ENCODE data around the gene SLC10A7.

The SLC10A7 gene

DNA sequence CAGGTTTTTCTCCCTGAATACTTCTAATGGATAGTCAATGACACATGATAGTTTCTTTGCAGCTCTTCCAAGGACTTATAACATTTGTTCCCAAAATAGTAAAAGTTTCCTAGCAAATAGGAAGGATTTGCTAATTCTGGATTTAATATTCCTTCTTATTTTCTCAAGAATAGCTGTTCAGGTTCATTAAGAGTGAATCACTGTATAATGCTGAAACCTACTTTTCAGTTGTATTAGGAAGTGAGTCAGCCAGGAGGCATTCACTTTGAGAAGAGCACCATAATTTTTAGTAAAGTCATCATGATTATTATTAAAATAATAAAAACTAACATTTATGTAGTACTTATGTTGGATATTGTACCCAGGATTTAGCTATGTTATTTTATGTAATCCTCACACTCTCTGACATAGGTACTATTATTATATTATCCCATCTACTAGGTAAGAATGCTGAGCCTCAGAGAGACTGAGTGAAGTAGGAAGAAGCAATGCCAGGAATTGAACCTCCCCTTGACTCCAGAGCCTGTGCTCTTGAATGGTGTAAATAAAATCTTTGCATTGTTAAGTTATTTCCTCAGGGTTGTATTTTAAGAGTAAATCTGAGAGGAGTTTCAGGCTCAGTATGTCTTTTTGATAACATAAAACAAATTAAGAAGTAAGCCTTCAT lies 192.6 kb downstream of the SLC10A7 start:
- no peak for DNase-seq
- intact Hi-C loops (cut with DNase I), result no loop called here

DNA sequence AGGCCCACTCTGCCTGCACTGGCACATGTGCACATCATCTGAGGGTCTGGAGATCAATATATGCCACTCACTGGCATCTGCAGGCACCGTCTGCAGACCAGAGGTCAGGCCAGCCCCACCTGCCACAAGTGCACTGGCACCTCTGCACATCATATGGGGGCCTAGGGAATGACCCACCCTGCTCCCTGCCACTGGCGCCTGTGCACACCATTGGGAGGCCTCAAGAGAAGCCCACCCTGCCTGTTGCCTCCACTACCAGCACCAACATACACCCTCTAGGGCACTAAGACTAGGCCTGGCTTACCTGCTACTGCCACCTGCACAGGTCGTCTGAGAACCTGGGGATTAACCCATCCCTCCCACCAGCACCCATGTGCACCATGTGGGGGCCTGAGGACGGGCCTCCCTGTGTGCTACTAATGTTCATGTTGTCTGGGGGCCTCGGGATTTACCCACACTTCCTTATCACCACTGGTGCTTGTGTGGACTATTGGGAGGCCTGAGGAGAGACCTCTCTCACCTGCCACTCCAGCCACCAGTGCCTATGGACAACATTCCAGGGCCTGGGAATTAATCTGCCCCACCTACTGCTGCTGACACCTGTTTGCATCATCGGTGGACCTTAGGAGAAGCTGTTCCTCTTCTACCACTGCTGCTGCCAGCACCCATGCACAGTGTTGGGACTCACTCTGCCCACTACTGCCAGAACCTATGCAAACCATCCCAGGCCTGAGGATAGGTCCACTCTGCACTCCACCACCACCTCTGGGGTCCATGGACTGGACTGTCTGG lies 193.7 kb downstream of the SLC10A7 start:
- DNase-seq, result peak in 2 of 10 donors; percentile 59 to 77

DNA sequence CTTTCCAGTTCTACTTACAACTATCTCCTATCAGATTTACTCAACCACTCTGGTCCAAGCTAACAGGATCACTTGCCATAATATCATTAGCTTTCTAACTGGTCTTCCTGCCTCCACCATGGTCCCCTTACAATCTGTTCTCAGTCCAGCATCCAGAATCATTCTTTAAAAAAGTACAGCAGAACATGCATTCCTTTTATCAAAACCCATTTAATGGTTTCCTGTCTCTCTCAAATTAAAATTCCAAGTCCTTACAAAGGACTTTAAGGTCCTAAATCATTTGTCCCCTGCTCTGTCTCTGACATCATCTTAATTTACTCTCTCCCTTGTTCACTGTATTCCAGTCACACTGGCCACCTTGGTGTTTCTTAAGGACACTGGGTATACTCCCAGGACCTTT lies 202.8 kb downstream of the SLC10A7 start:
- intact Hi-C loops (cut with DNase I), result no loop called here

More for the DNA sequence above, 193.7 kb downstream of the SLC10A7 start:
- intact Hi-C loops (cut with DNase I), result no loop called here

DNA sequence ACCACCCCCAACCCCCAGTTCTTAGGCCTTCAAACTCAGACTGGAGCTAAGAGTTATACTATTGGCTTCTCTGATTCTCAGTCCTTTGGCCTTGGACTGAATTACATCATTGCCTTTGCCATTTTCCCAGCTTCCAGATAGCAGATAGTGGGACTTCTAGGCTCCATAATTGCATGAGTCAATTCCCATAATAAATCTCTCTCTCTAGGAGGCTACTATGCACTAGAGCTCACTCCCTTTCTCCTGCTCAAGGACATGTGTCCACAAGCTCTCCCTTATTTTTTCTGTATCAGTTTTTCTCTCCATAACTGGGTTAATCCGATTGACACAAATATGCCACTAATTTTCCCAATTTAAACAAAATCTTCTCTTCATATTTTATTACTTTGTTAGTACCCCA lies 204.0 kb downstream of the SLC10A7 start:
- intact Hi-C loops (cut with DNase I), result no loop called here

More for the DNA sequence above, 202.8 kb downstream of the SLC10A7 start:
- DNase-seq, result no peak

DNA sequence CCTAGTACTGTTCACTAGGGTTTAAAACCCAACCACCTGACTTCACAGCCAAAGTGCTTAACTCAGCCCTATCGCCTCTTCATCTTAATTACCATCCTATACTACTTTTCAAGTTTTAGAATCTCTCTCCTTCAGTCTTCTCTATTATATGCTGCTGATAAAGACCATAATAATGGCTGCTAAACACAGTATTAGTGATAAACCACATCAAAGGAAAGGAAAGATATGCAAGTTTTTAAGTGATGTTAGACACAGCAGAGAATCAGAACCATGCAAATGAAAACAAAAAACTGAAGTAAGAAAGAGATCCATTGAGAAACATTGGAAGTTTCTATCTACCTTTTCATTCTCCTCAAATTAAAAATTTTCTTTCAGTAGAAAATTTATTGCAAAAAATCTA lies 206.6 kb downstream of the SLC10A7 start:
- DNase-seq, result no peak
- intact Hi-C loops (cut with DNase I), result no loop called here

More for the DNA sequence above, 204.0 kb downstream of the SLC10A7 start:
- DNase-seq, result no peak

DNA sequence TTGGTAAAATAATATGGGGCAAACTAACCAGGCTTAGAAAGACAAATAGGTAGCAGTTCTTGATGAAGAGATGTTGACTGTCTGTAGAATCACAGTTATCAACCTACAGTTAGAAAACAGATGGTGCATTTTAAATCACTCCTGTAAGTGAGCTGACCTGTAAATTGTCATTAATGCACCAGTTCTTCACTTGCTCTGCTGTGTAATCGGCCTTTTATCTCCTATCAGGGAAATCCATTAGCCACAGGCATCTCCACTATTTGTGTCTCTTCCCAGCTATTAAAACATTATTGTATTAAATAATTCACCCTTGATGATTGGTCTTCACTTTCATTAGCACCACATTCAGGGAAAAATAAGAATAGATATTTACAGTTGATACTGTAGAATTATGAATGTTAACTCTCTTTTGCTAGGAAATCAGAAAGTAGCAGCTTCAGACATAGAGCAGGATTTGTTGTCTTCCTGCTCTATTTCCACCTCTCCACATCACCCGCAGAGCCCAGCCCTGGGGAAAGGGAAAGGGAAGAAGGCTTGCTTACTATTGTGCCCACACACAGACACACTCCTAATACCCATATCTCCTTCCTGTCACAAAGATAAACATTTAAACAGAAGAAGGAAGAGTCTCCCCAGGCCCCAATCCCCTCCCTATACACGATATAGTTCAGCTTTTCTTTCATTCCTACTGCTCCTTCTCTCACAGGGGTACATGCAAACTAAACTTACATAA lies 210.3 kb downstream of the SLC10A7 start:
- DNase-seq, result no peak
- intact Hi-C loops (cut with DNase I), result no loop called here

DNA sequence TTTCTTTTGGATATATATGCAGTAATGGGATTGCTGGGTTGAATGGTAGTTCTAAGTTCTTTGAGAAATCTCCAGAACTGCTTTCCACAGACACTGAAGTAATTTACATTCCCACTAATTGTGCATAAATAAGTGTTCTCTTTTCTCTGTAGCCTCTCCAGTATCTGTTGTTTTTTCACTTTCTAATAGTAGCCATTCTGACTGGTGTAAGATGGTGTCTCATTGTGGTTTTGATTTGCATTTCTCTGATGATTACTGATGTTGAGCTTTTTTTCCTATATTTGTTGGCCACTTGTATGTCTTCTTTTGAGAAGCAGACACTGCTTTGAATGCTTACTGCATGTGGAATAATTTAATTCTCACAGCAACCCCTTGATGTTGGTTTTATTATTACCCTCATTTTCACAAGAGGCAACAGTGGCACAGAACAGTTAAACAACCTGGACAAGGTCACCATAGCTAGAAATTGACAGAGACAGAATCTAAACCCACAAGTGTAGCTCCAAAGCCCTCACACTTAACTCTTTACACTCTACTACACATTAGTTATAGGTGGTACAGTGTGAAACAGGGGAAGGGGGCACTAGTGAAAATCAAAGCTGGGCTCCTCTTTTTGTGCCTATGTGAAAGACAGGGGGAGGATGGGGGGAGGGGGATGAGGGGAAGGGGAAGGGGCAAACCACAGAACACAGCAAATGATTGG lies 211.3 kb downstream of the SLC10A7 start:
- no peak for DNase-seq
- intact Hi-C loops (cut with DNase I), result no loop called here

DNA sequence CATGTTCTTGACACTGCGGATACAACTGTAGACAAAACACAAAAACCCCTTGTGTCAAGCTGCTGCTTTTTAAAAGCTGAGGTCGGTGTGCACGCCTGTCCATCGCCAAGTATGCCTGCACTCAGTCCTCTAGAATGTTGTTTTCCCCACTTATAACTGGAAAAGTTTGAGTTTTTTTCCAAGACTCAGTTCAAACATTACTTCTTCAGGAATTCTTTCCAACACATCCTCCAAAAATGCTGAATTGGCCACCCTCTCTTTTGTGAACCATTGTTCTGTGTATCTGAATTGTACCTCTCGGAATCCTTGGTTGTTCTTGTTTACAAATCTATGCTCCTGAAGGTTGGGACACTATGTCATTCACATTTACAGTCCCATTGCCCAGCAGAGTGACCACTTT lies 212.8 kb downstream of the SLC10A7 start:
- intact Hi-C loops (cut with DNase I), result no loop called here

DNA sequence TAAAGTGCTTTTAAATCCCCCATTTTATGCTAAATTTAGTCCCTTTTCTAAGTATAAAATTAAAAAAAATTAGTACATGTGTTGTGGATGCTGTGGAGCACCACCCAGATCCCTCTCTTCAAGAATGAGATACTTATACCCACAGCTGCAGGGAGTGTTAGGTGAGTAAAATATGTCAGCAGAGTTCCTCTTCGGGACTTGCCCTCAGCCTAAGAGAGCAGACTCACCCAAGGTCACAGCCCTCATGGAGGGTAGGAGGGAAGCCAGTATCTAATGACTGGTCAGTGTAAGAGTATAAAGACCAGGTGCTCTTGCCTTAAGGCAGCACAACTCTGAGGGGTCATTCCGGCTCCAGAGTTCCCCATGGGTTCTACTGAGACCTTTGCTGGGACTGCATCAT lies 218.9 kb downstream of the SLC10A7 start:
- intact Hi-C loops (cut with DNase I), result no loop called here
- DNase-seq, result no peak

More for the DNA sequence above, 212.8 kb downstream of the SLC10A7 start:
- no peak for DNase-seq

DNA sequence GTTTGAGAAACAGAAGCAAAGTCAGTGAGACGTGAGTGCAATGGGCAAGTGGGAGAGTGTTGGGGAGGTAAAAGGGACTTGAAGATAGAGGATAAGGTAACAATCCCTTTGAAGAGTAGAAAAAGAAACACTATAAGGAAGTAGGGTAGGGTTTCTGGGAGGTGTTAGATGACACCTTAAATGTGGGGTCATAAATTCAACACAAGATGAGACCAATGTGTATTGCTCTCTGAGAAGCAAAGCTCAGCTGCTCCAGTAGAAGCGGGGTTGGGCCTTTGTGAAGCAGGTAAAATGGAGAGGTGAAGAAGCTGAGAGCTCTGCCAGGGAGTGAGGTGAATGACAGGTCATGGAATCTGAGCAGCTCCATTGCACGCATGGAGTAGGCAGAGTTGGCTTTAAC lies 222.1 kb downstream of the SLC10A7 start:
- intact Hi-C loops (cut with DNase I), result no loop called here
- no peak for DNase-seq

DNA sequence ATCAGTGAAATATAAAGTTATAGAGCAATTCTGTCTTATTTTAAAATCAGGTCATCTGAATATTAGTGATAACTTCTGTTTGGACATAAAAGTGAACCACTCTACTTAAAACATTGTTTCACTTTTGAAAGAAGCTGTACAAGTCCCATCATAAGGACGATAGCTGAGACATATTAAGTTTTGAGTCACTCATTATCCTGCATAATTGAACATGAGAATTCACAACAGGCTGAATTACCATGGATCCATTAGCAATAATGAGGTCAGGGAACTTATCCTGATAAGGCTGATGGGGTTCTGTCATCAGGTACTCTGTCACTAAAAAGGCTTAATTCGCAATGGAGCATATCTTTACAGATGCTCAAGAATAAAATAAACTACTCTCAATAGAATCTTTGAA lies 227.0 kb downstream of the SLC10A7 start:
- no peak for DNase-seq
- intact Hi-C loops (cut with DNase I), result no loop called here

DNA sequence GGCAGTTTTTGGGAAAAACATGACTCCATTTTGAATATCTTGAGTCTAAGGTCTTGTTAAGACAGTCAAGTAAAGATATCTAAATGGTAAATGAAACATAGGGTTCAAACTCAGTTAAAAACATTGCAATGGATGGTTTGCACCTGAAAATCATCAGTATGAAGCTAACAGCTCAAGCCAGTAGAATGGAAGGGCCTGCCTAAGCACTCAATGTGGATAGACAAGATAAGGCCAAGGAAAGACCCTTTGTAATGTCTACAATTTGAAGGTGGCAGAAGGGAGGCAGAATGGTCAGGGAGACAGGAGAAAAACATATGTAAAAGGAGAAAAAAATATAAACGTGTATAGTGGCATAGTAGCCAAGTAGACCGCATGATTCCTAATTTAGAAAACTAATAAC lies 229.2 kb downstream of the SLC10A7 start:
- intact Hi-C loops (cut with DNase I), result no loop called here
- no peak for DNase-seq

DNA sequence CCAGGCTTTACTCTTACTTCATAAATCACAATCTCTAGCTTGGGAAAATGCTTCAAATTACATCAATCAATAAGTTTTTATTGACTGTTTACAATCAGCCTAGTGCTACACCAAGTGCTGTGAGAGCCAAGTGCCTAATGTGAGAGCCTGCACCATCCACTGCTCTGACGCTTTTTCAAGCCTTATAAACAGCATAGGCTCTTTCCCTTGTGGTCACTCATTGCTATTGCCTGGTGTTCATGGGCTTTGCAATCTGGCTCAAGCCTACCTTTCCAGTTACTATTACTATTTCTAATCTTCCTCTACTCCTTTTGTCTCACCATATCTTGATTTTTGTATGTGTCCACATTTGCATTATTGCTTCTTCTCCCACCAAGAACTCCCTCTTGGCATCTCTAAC lies 230.4 kb downstream of the SLC10A7 start:
- DNase-seq, result no peak
- intact Hi-C loops (cut with DNase I), result no loop called here

DNA sequence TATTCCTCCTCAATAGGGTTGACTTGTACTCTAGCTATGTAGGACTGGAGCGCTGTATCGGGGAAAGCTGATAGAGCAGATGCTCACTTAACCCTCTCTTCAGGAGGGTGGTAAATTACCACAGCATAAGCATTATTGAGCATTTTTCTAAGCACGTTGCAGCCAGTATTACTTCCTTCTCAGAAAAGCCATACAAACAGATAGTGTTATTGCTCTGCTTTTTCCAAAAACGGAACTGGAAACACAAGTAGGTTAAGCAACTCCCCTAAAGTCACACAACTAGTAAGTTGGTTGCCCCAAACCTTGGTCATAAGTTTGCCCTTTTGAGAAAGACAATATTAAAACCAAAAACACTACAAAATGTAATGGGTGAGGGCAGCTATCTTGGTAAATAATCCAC lies 233.5 kb downstream of the SLC10A7 start:
- intact Hi-C loops (cut with DNase I), result no loop called here
- DNase-seq, result no peak

DNA sequence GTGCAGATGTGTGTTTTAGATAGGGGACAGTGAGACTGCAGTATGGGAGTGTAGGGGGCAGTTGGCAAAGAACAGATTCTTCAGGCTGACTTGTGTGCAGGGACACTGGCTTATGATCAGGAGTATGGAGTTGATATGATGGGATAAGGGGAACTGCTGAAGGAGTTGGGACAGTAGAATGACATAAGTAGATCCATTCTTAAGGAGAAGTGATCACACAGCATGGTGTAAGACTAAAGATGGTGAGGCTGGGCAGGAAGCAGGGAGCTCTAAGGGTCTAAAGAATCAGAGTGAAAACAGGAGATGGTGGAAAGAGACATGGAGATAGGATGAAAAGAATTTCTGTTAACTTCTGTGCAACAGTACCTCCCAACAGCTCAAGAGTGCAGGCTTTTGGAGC lies 236.7 kb downstream of the SLC10A7 start:
- DNase-seq, result no peak

DNA sequence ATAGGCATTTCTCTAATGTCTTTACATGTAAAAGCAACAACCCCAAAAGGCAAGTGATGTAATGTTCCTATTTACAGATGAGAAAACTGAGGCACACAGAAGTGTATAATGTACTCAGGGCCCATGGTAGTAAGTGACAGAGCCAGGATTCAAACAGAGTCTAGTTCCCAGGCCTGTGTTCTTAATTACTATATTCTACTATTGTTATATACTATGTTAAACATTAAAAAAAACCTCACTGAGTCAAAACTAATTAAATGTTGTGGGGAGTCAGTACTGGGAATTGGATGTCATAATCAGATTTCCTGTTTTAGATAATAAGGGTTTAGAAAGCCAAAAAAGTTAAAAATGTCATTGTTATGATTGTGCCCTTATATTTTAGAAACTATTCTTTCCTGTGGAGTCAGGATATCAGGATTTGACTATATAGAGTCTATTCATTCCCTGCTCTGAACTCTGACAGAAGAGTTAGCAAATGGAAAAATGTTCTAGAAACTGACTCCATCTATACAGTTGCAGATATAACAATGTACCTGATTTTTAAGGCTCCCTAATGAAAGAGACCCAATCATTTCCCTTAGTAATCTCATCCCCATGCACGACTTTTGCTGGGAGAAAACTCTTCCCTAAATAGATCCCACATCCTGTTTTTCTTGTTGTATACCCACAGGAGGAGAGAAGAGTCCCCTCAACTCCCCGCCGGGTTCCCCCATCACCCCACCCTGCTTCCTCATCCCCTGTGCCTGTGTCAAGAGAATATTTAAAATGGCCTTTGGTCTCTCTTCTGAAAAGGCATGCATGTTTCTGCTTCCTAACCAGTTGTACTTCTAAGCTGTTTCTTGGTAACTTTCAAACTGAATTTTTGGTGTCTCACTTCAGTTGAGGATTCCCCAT lies 237.7 kb downstream of the SLC10A7 start:
- DNase-seq, result no peak
- intact Hi-C loops (cut with DNase I), result no loop called here

More for the DNA sequence above, 236.7 kb downstream of the SLC10A7 start:
- intact Hi-C loops (cut with DNase I), result no loop called here

DNA sequence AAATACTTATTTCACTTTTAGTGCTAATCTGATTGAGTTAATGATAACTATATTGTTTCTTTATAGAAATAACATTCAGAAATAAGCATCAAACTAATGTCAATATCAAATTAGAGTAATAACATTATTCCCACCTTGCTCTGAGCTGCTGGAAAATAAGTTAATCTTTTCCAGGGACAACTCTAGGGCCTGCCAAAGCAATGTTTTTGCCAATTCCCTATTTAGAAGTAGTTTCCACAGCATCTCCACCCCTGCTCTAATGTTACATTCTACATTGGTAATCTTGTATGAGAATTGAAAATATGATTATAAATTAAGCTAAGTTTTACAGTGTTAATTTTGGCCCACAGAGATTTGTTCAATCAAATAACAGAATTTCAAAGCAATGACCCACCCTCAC lies 239.1 kb downstream of the SLC10A7 start:
- intact Hi-C loops (cut with DNase I), result no loop called here
- DNase-seq, result no peak

DNA sequence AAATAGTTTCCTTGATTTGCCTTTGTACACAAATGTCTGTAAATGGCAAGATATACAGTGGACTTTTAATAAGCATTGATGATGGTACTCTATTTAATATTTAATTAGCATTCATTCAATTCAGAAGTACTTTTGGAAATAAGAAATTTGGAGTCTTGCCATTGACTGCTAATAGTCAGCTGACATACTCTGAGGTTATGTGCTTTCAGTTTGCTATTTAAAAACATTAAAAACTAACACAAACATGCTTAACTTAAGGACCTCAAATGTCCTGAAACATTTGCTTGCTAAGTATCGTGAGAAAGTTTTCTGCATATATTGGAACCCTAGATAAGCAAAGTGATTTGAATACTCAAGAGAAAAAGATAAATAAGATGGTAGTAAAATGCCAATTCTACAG lies 242.8 kb downstream of the SLC10A7 start:
- intact Hi-C loops (cut with DNase I), result no loop called here
- no peak for DNase-seq

DNA sequence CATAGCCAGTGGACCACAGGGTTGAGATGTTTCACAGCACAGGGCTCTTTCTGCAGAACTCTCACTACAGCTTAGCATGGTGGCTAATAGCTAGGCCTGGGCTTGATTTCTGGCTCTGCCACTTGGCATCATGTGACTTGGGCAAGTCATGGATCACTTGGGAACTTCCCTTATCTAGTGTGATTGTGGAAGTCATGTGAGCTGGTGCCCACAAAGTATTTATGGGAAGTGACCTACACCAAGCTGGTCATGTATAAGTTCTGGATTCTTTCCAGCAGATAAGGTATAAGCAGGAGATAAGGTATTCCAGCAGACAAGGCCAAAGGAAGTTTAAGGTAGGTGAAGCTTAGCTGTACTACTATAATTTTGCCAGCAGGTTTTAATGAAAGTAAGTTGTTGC lies 246.4 kb downstream of the SLC10A7 start:
- DNase-seq, result no peak
- intact Hi-C loops (cut with DNase I), result no loop called here

DNA sequence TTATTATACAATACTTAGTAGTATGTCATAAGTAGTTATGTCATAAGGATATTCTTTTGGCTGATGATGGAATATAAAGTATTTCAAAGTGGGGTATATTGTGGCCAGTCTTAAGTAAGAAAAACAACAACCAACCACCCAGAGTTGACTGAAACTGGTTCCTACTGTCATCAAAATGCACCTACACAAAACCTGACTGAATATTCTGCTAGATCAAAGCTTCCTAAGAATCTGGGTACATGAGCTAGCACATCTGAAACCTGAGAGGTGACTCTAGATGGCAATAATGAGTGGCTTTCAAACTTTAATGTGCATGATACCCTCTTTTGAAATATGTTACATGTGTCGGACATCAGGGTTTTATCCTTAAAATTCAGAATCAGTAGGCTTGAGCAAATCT lies 247.0 kb downstream of the SLC10A7 start:
- no peak for DNase-seq
- intact Hi-C loops (cut with DNase I), result no loop called here

Measured in posterior cingulate gyrus (tissue), 11 donors.